Nephron progenitor cell (in vitro differentiated cells): ENCODE results near the gene SLC5A4.

Source experiments
- DNase-seq: peaks from one replicate; pipeline ENCODE4 v3.0.0; 2021
- H3K27ac Mint-ChIP-seq: 2 replicates; pipeline ENCODE4 v1.8.0; 2021; ENCODE audit warnings: mild to moderate bottlenecking, moderate library complexity, mixed read lengths
- H3K27me3 Mint-ChIP-seq: 2 replicates; pipeline ENCODE4 v1.8.0; 2021; ENCODE audit warnings: mild to moderate bottlenecking, low read depth, mixed read lengths; ENCODE audit not compliant: poor library complexity
- H3K36me3 Mint-ChIP-seq: 2 replicates; pipeline ENCODE4 v1.8.0; 2021; ENCODE audit warnings: low read depth, mixed read lengths
- H3K4me1 Mint-ChIP-seq: 2 replicates; pipeline ENCODE4 v1.8.0; 2021; ENCODE audit warnings: mixed read lengths
- H3K4me3 Mint-ChIP-seq: 2 replicates; pipeline ENCODE4 v1.8.0; 2021; ENCODE audit warnings: mild to moderate bottlenecking, moderate library complexity, mixed read lengths
- H3K9me3 Mint-ChIP-seq: 2 replicates; pipeline ENCODE4 v1.8.0; 2021; ENCODE audit warnings: mild to moderate bottlenecking, moderate library complexity, mixed read lengths
- TF ChIP-seq, protein P1 (sequence below): fragments of 200-600 bp; sonication (generic); IDR thresholded peaks from 2 replicates; pipeline ENCODE4 v1.5.0; 2021; ENCODE audit warnings: antibody characterized with exemption

The SLC5A4 gene

DNA sequence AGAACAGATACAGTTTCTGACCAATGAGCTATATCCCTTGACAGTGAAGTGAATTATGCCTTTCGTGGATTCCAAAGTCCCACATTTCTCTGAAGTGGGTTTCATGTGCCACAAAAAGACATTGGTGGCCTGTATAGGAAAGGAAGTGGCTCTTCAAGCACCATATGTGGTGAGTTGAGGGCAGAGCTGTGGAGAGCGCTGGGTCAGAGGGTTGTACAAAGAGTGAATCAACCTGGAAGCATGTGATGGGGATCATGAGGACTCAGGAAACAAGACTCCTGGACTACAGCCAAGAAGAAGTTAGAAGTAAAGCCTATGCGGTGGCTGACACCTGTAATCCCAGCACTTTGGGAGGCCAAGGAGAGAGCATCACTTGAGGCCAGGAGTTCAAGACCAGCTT is 579 bp upstream of the SLC5A4 start:
- Mint-ChIP-seq H3K27me3 (peaks cover 37% of the 10 kb centered on the region), H3K27ac (no peak overlapping the region), H3K36me3 (no peaks in the 10 kb centered on the region), H3K9me3 (no peaks in the 10 kb centered on the region), H3K4me3 (no peak overlapping the region), H3K4me1 (no peaks in the 10 kb centered on the region)
- TF ChIP-seq, protein P1, sequence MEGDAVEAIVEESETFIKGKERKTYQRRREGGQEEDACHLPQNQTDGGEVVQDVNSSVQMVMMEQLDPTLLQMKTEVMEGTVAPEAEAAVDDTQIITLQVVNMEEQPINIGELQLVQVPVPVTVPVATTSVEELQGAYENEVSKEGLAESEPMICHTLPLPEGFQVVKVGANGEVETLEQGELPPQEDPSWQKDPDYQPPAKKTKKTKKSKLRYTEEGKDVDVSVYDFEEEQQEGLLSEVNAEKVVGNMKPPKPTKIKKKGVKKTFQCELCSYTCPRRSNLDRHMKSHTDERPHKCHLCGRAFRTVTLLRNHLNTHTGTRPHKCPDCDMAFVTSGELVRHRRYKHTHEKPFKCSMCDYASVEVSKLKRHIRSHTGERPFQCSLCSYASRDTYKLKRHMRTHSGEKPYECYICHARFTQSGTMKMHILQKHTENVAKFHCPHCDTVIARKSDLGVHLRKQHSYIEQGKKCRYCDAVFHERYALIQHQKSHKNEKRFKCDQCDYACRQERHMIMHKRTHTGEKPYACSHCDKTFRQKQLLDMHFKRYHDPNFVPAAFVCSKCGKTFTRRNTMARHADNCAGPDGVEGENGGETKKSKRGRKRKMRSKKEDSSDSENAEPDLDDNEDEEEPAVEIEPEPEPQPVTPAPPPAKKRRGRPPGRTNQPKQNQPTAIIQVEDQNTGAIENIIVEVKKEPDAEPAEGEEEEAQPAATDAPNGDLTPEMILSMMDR = no peak
- DNase-seq = no peak

DNA sequence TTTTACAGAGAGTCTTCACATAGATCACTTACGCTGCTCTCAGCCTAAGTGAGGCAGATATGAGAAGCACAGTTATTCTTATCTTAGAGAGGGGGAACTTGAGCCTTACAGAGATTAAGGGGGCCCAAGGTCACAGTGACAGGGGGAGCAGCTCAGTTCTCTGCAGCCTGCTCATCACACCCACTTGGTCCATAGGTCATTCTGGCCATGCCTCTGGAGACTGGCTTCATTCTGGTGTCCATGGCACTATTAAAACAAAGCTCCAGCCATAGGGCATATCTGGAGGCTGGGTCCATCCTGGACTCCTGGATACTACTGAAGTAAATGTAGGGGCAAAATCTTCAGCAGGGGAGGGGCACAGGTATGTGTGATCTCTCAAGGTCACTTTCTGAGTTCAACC is 5.9 kb downstream of the SLC5A4 start:
- no peak for DNase-seq
- Mint-ChIP-seq H3K9me3 (no peaks in the 10 kb centered on the region), H3K4me1 (no peaks in the 10 kb centered on the region), H3K36me3 (no peaks in the 10 kb centered on the region), H3K27me3 (peaks cover 35% of the 10 kb centered on the region), H3K4me3 (no peak overlapping the region), H3K27ac (no peak overlapping the region)
- TF ChIP-seq, protein P1 = no peak

DNA sequence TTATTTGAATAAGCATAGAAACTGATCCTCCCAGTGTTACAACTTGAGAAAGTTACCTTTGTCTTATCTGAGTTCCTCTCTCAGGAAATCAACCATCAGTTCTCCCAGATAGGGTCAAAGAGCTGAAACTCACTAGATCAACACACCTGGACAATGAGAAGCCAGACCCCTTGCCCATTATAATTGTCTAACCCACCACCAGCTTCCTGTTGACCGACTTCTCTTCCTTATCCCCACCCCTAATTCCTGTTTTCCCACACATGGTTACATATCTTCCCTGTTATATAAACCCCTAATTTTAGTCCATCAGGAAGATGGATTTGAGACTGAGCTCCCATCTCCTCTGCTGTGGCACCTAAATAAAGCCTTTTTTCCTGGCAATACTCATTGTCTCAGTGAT is 6.9 kb downstream of the SLC5A4 start:
- Mint-ChIP-seq H3K9me3 (no peaks in the 10 kb centered on the region), H3K36me3 (no peaks in the 10 kb centered on the region), H3K27me3 (peaks cover 32% of the 10 kb centered on the region), H3K4me3 (no peak overlapping the region), H3K27ac (no peak overlapping the region), H3K4me1 (no peaks in the 10 kb centered on the region)
- no peak for DNase-seq
- TF ChIP-seq, protein P1 = no peak

DNA sequence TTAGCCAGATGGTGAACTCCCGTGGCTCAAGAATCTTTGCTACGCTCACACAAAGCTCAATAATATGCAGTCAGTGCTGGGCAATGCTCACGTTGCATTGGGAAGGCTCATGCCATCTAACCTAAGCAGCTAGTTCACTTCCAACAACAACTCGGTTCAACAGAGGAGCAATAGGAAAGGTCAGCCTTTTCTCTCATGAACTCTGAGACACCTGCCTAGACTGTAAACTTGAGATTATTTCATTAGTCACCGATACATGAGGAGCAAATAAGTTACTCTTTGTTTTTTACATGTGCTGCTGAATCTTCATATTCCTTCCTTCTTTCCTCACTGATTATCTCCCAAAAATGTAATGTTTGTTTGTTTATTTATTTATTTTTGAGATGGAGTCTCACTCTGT is 9.0 kb downstream of the SLC5A4 start:
- TF ChIP-seq, protein P1 = no peak
- Mint-ChIP-seq H3K9me3 (no peaks in the 10 kb centered on the region), H3K4me1 (no peaks in the 10 kb centered on the region), H3K27ac (no peak overlapping the region), H3K4me3 (no peak overlapping the region), H3K27me3 (peaks cover 20% of the 10 kb centered on the region), H3K36me3 (no peaks in the 10 kb centered on the region)
- no peak for DNase-seq

DNA sequence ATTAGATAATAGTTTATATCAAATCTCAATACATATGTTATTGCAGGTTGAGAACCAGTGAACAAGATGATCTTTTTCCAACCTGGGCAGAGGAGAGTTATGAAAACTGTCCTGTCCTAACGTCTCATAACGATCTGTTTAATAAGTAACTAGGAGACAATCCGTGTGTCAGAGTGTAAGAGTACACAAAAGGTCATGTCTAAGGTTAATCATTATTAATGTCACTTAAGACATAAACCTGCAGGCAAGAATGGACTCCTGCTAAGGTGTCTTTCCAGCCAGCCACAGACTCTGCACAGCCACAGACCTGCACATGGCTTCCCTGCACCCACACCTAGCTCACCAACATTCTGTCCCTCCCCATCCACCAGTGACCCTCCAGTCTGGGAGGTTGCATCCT is 10.1 kb downstream of the SLC5A4 start:
- Mint-ChIP-seq H3K27me3 (peaks cover 20% of the 10 kb centered on the region), H3K4me3 (no peak overlapping the region), H3K9me3 (no peaks in the 10 kb centered on the region), H3K4me1 (no peaks in the 10 kb centered on the region), H3K27ac (no peak overlapping the region), H3K36me3 (no peaks in the 10 kb centered on the region)
- TF ChIP-seq, protein P1 = no peak
- no peak for DNase-seq

DNA sequence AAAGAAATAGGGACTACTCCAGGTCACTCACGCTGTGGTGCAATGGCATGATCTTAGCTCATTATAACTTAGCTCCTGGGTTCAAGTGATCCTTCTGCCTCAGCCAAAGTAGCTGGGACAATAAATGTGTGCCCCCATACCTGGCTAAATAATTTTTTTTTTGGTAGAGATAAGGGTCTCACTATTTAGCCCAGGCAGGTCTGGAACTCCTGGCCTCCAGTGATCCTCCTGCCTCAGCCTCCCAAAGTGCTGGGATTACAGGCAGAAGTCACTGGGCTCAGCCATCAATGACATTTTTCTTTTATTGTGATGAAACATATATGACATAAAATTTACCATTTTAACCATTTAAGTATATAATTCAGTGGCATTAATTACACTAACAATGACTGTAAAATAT is 10.6 kb downstream of the SLC5A4 start:
- no peak overlapping the region for H3K4me3 Mint-ChIP-seq
- H3K4me1 Mint-ChIP-seq = no peaks in the 10 kb centered on the region
- peaks cover 23% of the 10 kb centered on the region for H3K27me3 Mint-ChIP-seq
- no peaks in the 10 kb centered on the region for H3K9me3 Mint-ChIP-seq
- DNase-seq = no peak
- TF ChIP-seq, protein P1 = no peak
- no peaks in the 10 kb centered on the region for H3K36me3 Mint-ChIP-seq
- H3K27ac Mint-ChIP-seq = no peak overlapping the region
